SK-N-SH treated with all-trans-retinoic acid at 6 μM for 48 hours (cell line): ENCODE data around the gene NUMBL.

Experiments used
- ATAC-seq: fragments of 200-7000 bp; cut with Tn5 transposase; 3 replicates; pipeline ENCODE4 v1.9.1; 2020; ENCODE audit warnings: mild to moderate bottlenecking, moderate library complexity
- ARNTL ChIP-seq: fragments of 450-650 bp; formaldehyde crosslinking; IDR thresholded peaks from 2 replicates; pipeline ENCODE4 v1.5.0; 2020; ENCODE audit warnings: low read depth, mild to moderate bottlenecking, moderate library complexity, borderline replicate concordance
- BACH2 ChIP-seq: fragments of 250-450 bp; sonication (Bioruptor Pico); IDR thresholded peaks from 2 replicates; pipeline ENCODE4 v1.9.0; 2021; ENCODE audit warnings: mild to moderate bottlenecking, borderline replicate concordance
- CSDC2 ChIP-seq: fragments of 250-450 bp; sonication (Bioruptor Pico); IDR thresholded peaks from 2 replicates; pipeline ENCODE4 v1.5.0; 2020; ENCODE audit warnings: mild to moderate bottlenecking, moderate library complexity
- ESRRG ChIP-seq: fragments of 250-450 bp; sonication (Bioruptor Pico); IDR thresholded peaks from 2 replicates; pipeline ENCODE4 v1.6.1; 2021; ENCODE audit warnings: mild to moderate bottlenecking
- GLIS3 ChIP-seq: fragments of 250-450 bp; sonication (Bioruptor Pico); IDR thresholded peaks from 2 replicates; pipeline ENCODE4 v1.5.0; 2020; ENCODE audit warnings: mild to moderate bottlenecking, moderate library complexity
- ISL1 ChIP-seq: fragments of 250-450 bp; sonication (Bioruptor Pico); IDR thresholded peaks from 2 replicates; pipeline ENCODE4 v2.1.2; 2022; ENCODE audit warnings: mild to moderate bottlenecking, moderate library complexity
- OSR1 ChIP-seq: fragments of 250-450 bp; sonication (Bioruptor Pico); IDR thresholded peaks from 2 replicates; pipeline ENCODE4 v1.8.0; 2022; ENCODE audit warnings: moderate library complexity, mild to moderate bottlenecking, inconsistent platforms
- POU6F1 ChIP-seq: fragments of 250-450 bp; sonication (Bioruptor Pico); IDR thresholded peaks from 2 replicates; pipeline ENCODE4 v1.8.0; 2021; ENCODE audit warnings: low read depth, mild to moderate bottlenecking, moderate library complexity, borderline replicate concordance
- PPARA ChIP-seq: fragments of 250-450 bp; sonication (Bioruptor Pico); IDR thresholded peaks from 2 replicates; pipeline ENCODE4 v1.5.0; 2020; ENCODE audit warnings: mild to moderate bottlenecking, borderline replicate concordance
- RARB ChIP-seq: fragments of 250-450 bp; sonication (Bioruptor Pico); IDR thresholded peaks from 2 replicates; pipeline ENCODE4 v1.8.0; 2021; ENCODE audit warnings: mild to moderate bottlenecking, moderate library complexity
- SNAI2 ChIP-seq: fragments of 250-450 bp; sonication (Bioruptor Pico); IDR thresholded peaks from 2 replicates; pipeline ENCODE4 v1.5.0; 2020; ENCODE audit warnings: mild to moderate bottlenecking, moderate library complexity
- TCF4 ChIP-seq: fragments of 250-450 bp; sonication (Bioruptor Pico); IDR thresholded peaks from 2 replicates; pipeline ENCODE4 v1.8.0; 2021; ENCODE audit warnings: mild to moderate bottlenecking, moderate library complexity, borderline replicate concordance
- TOX ChIP-seq: fragments of 250-450 bp; sonication (Bioruptor Pico); IDR thresholded peaks from 2 replicates; pipeline ENCODE4 v1.8.0; 2021; ENCODE audit warnings: mild to moderate bottlenecking, moderate library complexity, borderline replicate concordance
- TSHZ2 ChIP-seq: fragments of 250-450 bp; sonication (Bioruptor Pico); IDR thresholded peaks from 2 replicates; pipeline ENCODE4 v1.5.0; 2020; ENCODE audit warnings: mild to moderate bottlenecking, moderate library complexity
- ZC3H10 ChIP-seq: fragments of 250-450 bp; sonication (Bioruptor Pico); IDR thresholded peaks from 2 replicates; pipeline ENCODE4 v1.5.1; 2021; ENCODE audit warnings: mild to moderate bottlenecking, moderate library complexity
- ZFP3 ChIP-seq: fragments of 250-450 bp; sonication (Bioruptor Pico); IDR thresholded peaks from 2 replicates; pipeline ENCODE4 v1.5.0; 2020; ENCODE audit warnings: mild to moderate bottlenecking, moderate library complexity
- ZFP30 ChIP-seq: fragments of 450-650 bp; formaldehyde crosslinking; IDR thresholded peaks from 2 replicates; pipeline ENCODE4 v1.5.0; 2022; ENCODE audit warnings: mild to moderate bottlenecking, moderate library complexity
- ZNF565 ChIP-seq: fragments of 450-650 bp; formaldehyde crosslinking; conservative IDR thresholded peaks from 2 replicates; pipeline ENCODE4 v1.5.0; 2020; ENCODE audit warnings: low read depth, mild to moderate bottlenecking, moderate library complexity
- ZNF70 ChIP-seq: fragments of 450-650 bp; formaldehyde crosslinking; IDR thresholded peaks from 2 replicates; pipeline ENCODE4 v1.5.0; 2020; ENCODE audit warnings: mild to moderate bottlenecking, moderate library complexity
- ZNF8 ChIP-seq: fragments of 450-650 bp; formaldehyde crosslinking; IDR thresholded peaks from 2 replicates; pipeline ENCODE4 v1.5.0; 2020; ENCODE audit warnings: mild to moderate bottlenecking, moderate library complexity
- TF ChIP-seq, protein P1 (sequence below): fragments of 250-450 bp; sonication (Bioruptor Pico); IDR thresholded peaks from 2 replicates; pipeline ENCODE4 v1.5.1; 2020; ENCODE audit warnings: low read depth, mild to moderate bottlenecking, moderate library complexity
- TF ChIP-seq, protein P2 (sequence below): fragments of 250-450 bp; sonication (Bioruptor Pico); IDR thresholded peaks from 2 replicates; pipeline ENCODE4 v1.5.1; 2021; ENCODE audit warnings: mild to moderate bottlenecking, moderate library complexity

NUMBL gene

DNA sequence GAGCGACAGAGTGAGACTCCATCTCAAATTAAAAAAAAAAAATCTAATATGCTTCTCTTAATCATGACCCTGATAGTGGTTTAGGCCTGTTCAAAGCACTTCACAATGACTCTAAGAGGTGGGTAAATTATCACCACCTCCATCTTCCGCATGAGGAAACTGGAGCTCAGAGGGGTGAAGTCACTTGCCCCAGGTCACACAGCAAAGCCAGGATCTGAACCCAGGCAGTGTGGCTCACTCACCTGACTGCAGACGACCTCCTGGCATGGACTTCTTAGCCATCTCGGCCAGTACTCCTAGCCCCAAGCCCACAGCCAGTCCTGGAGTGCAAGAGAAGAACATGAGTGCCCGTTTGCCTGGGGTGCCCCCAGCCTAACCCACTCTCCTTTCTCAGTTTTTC, 19.4 kb upstream of the NUMBL start:
- TF ChIP-seq ARNTL (CRISPR knock-in tag) (no peak), ZFP30 (CRISPR knock-in tag) (no peak), ZNF70 (CRISPR knock-in tag) (no peak), OSR1 (no peak), POU6F1 (CRISPR knock-in tag) (no peak)
- TF ChIP-seq, protein P1, sequence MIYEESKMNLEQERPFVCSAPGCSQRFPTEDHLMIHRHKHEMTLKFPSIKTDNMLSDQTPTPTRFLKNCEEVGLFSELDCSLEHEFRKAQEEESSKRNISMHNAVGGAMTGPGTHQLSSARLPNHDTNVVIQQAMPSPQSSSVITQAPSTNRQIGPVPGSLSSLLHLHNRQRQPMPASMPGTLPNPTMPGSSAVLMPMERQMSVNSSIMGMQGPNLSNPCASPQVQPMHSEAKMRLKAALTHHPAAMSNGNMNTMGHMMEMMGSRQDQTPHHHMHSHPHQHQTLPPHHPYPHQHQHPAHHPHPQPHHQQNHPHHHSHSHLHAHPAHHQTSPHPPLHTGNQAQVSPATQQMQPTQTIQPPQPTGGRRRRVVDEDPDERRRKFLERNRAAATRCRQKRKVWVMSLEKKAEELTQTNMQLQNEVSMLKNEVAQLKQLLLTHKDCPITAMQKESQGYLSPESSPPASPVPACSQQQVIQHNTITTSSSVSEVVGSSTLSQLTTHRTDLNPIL (CRISPR knock-in tag) = no peak
- no peak for ATAC-seq

- no peak for TF ChIP-seq TOX (CRISPR knock-in tag)
- TF ChIP-seq, protein P1 (CRISPR knock-in tag) = no peak
- no peak for TF ChIP-seq TSHZ2 (CRISPR knock-in tag)
- no peak for TF ChIP-seq PPARA (CRISPR knock-in tag)
- no peak for TF ChIP-seq ISL1 (CRISPR knock-in tag)
- no peak for TF ChIP-seq SNAI2
- TF ChIP-seq ZNF8 (CRISPR knock-in tag) = no peak
- TF ChIP-seq ZFP3 (CRISPR knock-in tag) = no peak
- no peak for TF ChIP-seq RARB (CRISPR knock-in tag)
- no peak for TF ChIP-seq TCF4 (CRISPR knock-in tag)
- no peak for TF ChIP-seq ARNTL (CRISPR knock-in tag)
- no peak for TF ChIP-seq ZNF70 (CRISPR knock-in tag)
- no peak for TF ChIP-seq ZFP30 (CRISPR knock-in tag)
- no peak for ATAC-seq
These were observed 17.2 kb upstream of the NUMBL start for GRCh38 chr19:40707615-40708014.

- no peak for ATAC-seq
- TF ChIP-seq ZNF8 (CRISPR knock-in tag) (no peak), ESRRG (CRISPR knock-in tag) (no peak), ISL1 (CRISPR knock-in tag) (no peak), CSDC2 (no peak), SNAI2 (no peak), ZNF70 (CRISPR knock-in tag) (no peak), RARB (CRISPR knock-in tag) (no peak), TSHZ2 (CRISPR knock-in tag) (no peak), ZC3H10 (CRISPR knock-in tag) (no peak), TOX (CRISPR knock-in tag) (no peak), POU6F1 (CRISPR knock-in tag) (no peak), GLIS3 (no peak), ZFP3 (CRISPR knock-in tag) (no peak), OSR1 (no peak), ARNTL (CRISPR knock-in tag) (no peak), ZNF565 (CRISPR knock-in tag) (no peak), BACH2 (no peak)
- TF ChIP-seq, protein P2, sequence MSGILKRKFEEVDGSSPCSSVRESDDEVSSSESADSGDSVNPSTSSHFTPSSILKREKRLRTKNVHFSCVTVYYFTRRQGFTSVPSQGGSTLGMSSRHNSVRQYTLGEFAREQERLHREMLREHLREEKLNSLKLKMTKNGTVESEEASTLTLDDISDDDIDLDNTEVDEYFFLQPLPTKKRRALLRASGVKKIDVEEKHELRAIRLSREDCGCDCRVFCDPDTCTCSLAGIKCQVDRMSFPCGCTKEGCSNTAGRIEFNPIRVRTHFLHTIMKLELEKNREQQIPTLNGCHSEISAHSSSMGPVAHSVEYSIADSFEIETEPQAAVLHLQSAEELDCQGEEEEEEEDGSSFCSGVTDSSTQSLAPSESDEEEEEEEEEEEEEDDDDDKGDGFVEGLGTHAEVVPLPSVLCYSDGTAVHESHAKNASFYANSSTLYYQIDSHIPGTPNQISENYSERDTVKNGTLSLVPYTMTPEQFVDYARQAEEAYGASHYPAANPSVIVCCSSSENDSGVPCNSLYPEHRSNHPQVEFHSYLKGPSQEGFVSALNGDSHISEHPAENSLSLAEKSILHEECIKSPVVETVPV (CRISPR knock-in tag) = no peak
These were observed 15.6 kb upstream of the NUMBL start for GRCh38 chr19:40705950-40706619.
